Effector memory CD4-positive, alpha-beta T cell (primary cell): ENCODE data around the gene CCDC177.

Experiments used
- DNase-seq, 3 donors: peaks; one replicate each; pipeline ENCODE4 v3.0.0-alpha.2; 2020
- H3K27ac ChIP-seq: 2 replicates; pipeline ENCODE4 v1.7.0; 2013; ENCODE audit warnings: mild to moderate bottlenecking, low read length, moderate library complexity; ENCODE audit not compliant: insufficient read depth, poor library complexity, severe bottlenecking
- H3K27me3 ChIP-seq: replicated peaks from 2 replicates; pipeline ENCODE4 v1.7.0; 2013; ENCODE audit warnings: mild to moderate bottlenecking, low read length; ENCODE audit not compliant: insufficient read depth, control insufficient read depth, poor library complexity, severe bottlenecking
- H3K36me3 ChIP-seq: 2 replicates; pipeline ENCODE4 v1.7.0; 2013; ENCODE audit warnings: mild to moderate bottlenecking, low read length, moderate library complexity; ENCODE audit not compliant: control insufficient read depth, insufficient read depth
- H3K4me1 ChIP-seq: 2 replicates; pipeline ENCODE4 v1.7.0; 2013; ENCODE audit warnings: low read length, mild to moderate bottlenecking; ENCODE audit not compliant: control insufficient read depth, insufficient read depth, poor library complexity, severe bottlenecking
- H3K4me3 ChIP-seq: 2 replicates; pipeline ENCODE4 v1.7.0; 2013; ENCODE audit warnings: low read length, low read depth, mild to moderate bottlenecking; ENCODE audit not compliant: insufficient read depth, poor library complexity, severe bottlenecking
- H3K9me3 ChIP-seq: 2 replicates; pipeline ENCODE4 v1.7.0; 2013; ENCODE audit warnings: mild to moderate bottlenecking, low read length, moderate library complexity; ENCODE audit not compliant: control insufficient read depth

The CCDC177 gene

DNA sequence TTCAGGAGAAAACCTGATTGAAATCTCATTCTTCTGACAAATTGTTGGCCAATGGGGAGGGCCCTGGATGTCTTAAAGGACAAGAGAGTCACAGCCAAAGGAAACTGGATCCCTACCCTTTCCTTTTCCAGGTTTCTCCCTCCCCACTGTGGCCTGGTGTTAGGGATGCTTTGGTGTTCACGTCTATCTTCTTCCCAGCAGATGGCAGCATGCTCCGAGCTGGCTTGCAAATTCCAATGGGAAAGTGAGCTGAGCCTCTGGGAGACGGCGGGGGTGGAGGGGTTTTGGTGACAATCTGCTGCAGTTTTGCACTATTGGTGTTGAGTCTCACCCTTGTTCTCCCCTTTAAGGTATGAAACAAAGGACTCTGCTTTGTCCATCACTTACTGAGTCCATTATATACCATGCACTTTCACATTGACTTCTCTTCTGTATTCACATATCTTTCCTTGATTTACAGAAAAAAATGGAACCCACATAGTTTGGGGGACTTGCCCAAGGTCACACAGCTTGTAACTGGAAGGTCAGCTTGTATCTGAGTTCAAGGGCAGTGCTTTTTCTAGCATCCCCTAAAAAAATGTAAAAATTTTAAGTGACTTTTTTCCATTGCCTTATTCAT, 39.3 kb downstream of the CCDC177 start:
- Histone ChIP-seq H3K27me3 (no peaks in the 10 kb centered on the region), H3K9me3 (no peaks in the 10 kb centered on the region), H3K27ac (no peak overlapping the region), H3K4me1 (no peaks in the 10 kb centered on the region), H3K4me3 (no peak overlapping the region), H3K36me3 (no peaks in the 10 kb centered on the region)
- no peak for DNase-seq

- H3K27me3 ChIP-seq: no peaks in the 10 kb centered on the region
- DNase-seq: no peak
These were observed 41.9 kb downstream of the CCDC177 start for GRCh38 chr14:69532561-69533340.

GRCh38 chr14:69531135-69531534, 43.5 kb downstream of the CCDC177 start:
- Histone ChIP-seq H3K9me3 (no peaks in the 10 kb centered on the region), H3K36me3 (no peaks in the 10 kb centered on the region), H3K4me1 (no peaks in the 10 kb centered on the region), H3K27me3 (no peaks in the 10 kb centered on the region), H3K4me3 (no peak overlapping the region), H3K27ac (no peak overlapping the region)
- DNase-seq: no peak

More at GRCh38 chr14:69532561-69533340, 41.9 kb downstream of the CCDC177 start:
- H3K4me1 ChIP-seq: no peaks in the 10 kb centered on the region
- no peak overlapping the region for H3K27ac ChIP-seq
- no peaks in the 10 kb centered on the region for H3K9me3 ChIP-seq
- H3K36me3 ChIP-seq: no peaks in the 10 kb centered on the region
- no peak overlapping the region for H3K4me3 ChIP-seq

DNA sequence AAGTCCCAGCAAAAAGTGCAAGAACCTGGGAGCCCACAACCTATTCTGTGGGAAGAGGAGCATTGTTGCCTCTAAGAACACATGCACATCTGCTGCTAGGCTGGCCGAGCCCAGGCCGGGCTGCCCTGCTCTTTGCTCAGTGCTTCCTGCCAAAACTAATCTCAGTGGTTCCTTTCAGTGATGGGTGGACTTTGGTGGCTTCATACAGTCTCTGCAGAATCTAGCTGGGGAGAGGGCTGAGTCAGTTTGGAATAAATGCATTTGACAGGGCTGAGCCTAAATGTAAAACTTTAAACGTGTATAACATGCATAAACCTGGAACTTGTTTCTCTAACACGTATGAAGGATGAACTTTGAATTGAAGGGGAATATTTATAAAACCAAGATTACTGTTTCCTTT, 44.6 kb downstream of the CCDC177 start:
- DNase-seq: no peak
- Histone ChIP-seq H3K4me1 (no peaks in the 10 kb centered on the region), H3K27ac (no peak overlapping the region), H3K36me3 (no peaks in the 10 kb centered on the region), H3K27me3 (no peaks in the 10 kb centered on the region), H3K9me3 (no peaks in the 10 kb centered on the region), H3K4me3 (no peak overlapping the region)

DNA sequence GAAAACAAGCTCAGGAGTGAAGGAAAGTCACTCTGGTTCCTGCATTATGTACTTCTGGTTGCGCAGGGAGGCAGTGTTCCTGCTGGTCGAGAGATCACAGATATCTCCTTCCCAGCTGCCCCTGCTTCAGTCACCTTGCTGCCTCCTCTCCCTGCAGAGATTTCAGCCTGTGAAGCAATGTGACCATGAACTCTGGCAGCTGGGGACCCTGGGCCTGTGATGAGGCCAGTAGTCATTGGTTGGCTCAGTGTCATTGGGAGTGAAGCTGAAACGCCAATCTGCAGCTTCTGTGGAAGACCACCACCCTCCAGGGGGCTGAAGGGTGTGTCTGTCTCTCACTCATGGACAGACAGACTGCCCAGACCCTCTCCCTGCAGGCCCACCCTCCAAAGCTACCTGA, 45.1 kb downstream of the CCDC177 start:
- no peak for DNase-seq
- H3K27ac ChIP-seq: no peak overlapping the region
- no peaks in the 10 kb centered on the region for H3K9me3 ChIP-seq
- no peaks in the 10 kb centered on the region for H3K27me3 ChIP-seq
- no peaks in the 10 kb centered on the region for H3K36me3 ChIP-seq
- H3K4me3 ChIP-seq: no peak overlapping the region
- H3K4me1 ChIP-seq: no peaks in the 10 kb centered on the region

- no peaks in the 10 kb centered on the region for H3K9me3 ChIP-seq
- H3K36me3 ChIP-seq: no peaks in the 10 kb centered on the region
- no peak overlapping the region for H3K4me3 ChIP-seq
- H3K4me1 ChIP-seq: no peaks in the 10 kb centered on the region
- no peak overlapping the region for H3K27ac ChIP-seq
- DNase-seq: no peak
- no peaks in the 10 kb centered on the region for H3K27me3 ChIP-seq
These were observed 45.7 kb downstream of the CCDC177 start for GRCh38 chr14:69528930-69529329.

- Histone ChIP-seq H3K36me3 (no peaks in the 10 kb centered on the region), H3K9me3 (no peaks in the 10 kb centered on the region), H3K27ac (no peak overlapping the region), H3K27me3 (no peaks in the 10 kb centered on the region), H3K4me3 (no peak overlapping the region), H3K4me1 (no peaks in the 10 kb centered on the region)
- no peak for DNase-seq
These were observed 46.5 kb downstream of the CCDC177 start for GRCh38 chr14:69528143-69528542.

DNA sequence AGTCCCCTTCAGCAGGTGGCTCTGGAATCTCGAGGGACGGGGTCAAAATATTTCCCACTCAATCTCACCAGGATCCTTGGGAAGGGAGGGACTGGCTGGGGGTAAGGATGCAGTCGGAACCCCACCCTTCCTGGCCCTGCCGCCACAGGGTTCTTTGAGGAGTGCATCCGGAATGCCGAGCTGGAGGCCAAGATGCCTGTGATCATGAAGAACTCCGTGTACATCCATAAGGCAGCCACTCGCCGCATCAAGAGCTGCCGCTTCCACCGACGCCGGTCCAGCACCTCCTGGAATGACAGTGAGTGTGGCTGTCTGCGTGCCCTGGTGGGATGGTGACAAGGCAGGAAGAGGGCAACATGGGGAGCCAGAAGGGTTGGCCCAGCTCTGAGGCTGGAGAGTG, 47.0 kb downstream of the CCDC177 start:
- H3K4me3 ChIP-seq: no peak overlapping the region
- no peaks in the 10 kb centered on the region for H3K36me3 ChIP-seq
- H3K27me3 ChIP-seq: no peaks in the 10 kb centered on the region
- no peak overlapping the region for H3K27ac ChIP-seq
- DNase-seq: no peak
- no peaks in the 10 kb centered on the region for H3K4me1 ChIP-seq
- no peaks in the 10 kb centered on the region for H3K9me3 ChIP-seq

DNA sequence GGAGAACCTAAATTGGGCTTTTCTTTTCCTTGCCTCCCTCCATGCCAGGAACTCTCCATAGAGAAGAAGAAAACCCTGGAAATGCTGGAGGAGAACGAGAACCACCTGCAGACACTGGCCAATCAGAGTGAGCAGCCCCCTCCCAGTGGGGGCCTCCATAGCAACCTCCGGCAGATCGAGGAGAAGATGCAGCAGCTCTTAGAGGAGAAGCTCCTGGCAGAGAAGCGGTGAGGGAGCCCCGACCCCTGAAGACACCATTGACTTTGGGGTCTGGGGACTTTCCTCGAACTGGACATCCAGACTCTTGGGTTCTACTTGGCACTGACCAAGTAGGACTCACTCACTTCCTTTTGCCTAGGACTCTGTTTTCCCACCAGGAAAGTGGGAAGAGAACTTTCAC, 48.8 kb downstream of the CCDC177 start:
- Histone ChIP-seq H3K27me3 (peaks cover 3% of the 10 kb centered on the region), H3K27ac (no peak overlapping the region), H3K9me3 (no peaks in the 10 kb centered on the region), H3K4me3 (no peak overlapping the region), H3K4me1 (no peaks in the 10 kb centered on the region), H3K36me3 (no peaks in the 10 kb centered on the region)
- no peak for DNase-seq

GRCh38 chr14:69522026-69522425, 52.6 kb downstream of the CCDC177 start:
- H3K9me3 ChIP-seq: no peaks in the 10 kb centered on the region
- H3K27ac ChIP-seq: no peak overlapping the region
- no peaks in the 10 kb centered on the region for H3K36me3 ChIP-seq
- H3K27me3 ChIP-seq: peaks cover 3% of the 10 kb centered on the region
- no peak for DNase-seq
- no peak overlapping the region for H3K4me3 ChIP-seq
- H3K4me1 ChIP-seq: no peaks in the 10 kb centered on the region
